MM.1S (cell line): ENCODE measurements around the gene R3HDML.

Source experiments
- EZH2 ChIP-seq: fragments of 300-600 bp; sonication (generic); optimal IDR thresholded peaks from 2 replicates; pipeline ENCODE3; 2017; ENCODE audit warnings: low read depth, mild to moderate bottlenecking, antibody characterized with exemption, low read length, mixed read lengths
- TF ChIP-seq, protein P1 (sequence below): fragments of 300-600 bp; sonication (generic); IDR thresholded peaks from 2 replicates; pipeline ENCODE4 v1.5.1; 2016; ENCODE audit warnings: antibody characterized with exemption, low read length, mixed read lengths

DNA sequence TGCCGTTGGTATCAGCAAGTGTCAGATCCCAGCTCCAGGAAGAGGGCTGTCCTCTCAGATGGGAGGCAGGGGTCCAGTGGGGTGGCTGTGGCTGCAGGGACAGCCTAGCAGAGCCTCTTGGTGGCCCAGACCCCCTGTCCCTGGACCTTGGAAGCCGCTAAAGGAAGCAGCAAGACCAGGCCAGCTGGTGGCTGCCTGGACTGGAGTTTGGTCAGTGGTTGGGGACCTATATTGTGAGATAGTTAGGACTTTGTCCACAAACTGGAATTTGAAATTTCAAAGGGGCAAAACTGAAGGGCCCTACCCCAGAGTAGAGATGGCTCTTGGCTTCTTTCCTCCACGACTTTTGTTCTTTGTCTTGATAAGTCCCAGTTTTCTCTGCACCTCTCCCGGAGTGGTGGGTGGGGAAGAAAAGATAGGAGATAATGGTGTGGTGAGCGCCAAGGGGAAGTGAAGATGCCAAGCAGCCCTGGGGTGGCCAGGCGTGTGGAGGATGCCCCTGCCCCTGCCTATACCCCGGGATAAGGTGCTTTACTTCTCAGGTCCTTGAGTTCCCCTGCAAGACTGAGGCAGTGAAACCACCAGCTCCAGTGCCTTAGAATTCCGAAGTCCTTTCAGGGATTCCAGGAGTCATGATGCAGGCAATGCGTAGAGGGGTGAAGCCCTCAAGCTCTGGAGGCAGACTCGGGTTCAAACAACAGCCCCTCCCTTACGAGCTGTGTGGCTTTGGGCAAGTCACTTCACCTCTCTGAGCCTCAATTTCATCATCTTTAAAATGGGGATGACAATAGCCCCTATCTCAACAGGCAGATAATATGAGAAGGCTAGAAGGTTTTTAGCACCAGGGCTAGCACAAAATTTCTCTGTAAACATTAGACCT lies 58.9 kb downstream of the R3HDML start:
- TF ChIP-seq, protein P1, sequence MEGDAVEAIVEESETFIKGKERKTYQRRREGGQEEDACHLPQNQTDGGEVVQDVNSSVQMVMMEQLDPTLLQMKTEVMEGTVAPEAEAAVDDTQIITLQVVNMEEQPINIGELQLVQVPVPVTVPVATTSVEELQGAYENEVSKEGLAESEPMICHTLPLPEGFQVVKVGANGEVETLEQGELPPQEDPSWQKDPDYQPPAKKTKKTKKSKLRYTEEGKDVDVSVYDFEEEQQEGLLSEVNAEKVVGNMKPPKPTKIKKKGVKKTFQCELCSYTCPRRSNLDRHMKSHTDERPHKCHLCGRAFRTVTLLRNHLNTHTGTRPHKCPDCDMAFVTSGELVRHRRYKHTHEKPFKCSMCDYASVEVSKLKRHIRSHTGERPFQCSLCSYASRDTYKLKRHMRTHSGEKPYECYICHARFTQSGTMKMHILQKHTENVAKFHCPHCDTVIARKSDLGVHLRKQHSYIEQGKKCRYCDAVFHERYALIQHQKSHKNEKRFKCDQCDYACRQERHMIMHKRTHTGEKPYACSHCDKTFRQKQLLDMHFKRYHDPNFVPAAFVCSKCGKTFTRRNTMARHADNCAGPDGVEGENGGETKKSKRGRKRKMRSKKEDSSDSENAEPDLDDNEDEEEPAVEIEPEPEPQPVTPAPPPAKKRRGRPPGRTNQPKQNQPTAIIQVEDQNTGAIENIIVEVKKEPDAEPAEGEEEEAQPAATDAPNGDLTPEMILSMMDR = no peak
- TF ChIP-seq EZH2 = no peak
